A204.1 (cell line): ENCODE measurements around the gene GAS6.

Experiments used
- FAIRE-seq: peaks from 2 replicates; lab custom pipeline; 2012; peaks lifted over from hg19 to GRCh38; lab: Jason Lieb, UNC

Gene GAS6

GRCh38 chr13:113819731-113820715 lies 43.9 kb downstream of the GAS6 start:
- FAIRE-seq: no peak

DNA sequence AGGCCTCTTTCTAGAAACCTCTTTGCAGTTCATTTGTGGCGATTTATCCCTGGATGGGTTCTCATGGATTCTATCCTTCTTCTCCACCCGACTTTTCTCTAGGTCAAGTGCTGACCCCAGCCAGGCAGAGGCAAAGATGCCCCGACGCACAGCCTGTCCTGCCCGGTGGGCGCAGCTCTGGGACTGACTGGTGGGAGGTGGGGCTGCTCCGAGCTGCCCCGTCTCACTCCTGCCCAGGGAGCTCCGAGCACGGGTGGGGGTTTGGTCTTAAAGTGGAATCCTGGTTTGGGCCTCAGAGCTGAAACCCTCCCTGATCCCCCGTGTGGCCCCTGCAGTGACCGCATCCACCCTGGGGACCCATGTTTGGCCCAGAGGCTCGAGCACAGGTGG lies 44.5 kb downstream of the GAS6 start:
- FAIRE-seq: no peak

DNA sequence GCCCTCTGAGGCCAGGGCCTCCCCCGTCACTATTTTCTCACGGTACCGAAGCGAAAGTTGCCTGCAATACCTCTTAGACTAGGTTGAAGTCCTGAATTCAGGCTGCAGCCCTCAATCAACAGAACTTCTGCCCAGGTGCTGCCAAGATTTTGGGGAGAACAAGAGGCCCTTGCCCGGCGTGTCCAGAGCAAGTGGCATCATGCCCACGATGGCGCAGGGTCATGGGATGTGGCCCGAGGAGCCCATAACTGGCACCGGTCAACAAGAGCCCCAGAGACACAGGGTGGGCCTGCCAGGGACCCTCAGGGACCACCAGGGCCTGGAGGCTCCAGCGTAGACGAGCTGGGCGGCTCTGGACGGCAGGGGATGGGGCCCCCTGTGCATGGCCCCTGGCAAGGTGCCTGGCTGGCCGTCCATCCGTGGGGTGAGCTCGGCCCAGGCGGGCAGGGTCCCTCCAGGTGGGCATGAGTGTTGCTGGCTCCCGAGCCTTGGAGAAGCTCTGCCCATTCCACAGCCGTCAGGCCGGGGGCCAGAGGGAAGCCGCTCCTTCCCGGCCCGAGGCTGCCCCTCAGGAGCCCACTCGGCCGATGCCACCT lies 45.1 kb downstream of the GAS6 start:
- no peak for FAIRE-seq

DNA sequence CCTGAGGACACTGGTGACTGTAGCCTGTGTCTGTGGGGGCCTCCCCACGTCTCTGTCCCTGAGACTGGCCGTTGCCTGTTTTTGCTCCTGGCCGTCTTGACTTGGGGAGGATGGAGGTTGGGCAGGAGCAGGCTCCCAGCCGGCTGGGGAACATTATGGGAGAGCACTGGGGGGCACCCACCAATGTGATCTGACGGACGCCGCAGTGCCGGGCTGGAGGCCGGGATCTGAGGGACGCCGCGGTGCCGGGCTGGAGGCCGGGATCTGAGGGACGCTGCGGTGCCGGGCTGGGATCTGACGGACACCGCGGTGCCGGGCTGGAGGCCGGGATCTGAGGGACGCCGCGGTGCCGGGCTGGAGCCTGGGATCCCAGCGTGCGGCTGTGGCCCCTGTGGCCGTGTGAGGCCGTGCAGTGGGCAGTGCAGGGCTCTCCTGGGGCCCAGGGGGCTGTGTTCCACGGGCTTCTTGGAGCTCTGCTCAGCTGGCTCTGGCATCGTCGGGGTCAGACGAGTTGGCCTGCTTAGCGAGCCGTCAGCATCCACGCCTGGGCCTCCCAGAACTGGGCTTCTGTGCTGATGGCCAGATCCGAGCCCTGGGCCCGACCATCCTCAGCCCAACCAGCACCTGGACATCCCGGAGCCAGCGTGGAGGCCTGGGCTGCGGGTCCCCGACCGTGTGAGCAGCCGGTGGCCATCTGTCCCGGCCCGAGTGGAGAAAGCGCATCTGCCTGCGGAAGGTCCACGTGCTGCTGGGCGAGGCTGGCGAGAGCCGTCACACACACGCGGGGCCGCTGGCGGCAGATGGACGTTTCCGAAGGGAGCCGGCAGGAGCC lies 45.8 kb downstream of the GAS6 start:
- no peak for FAIRE-seq

- FAIRE-seq: no peak
These were observed 46.7 kb downstream of the GAS6 start for GRCh38 chr13:113816946-113817859.

- no peak for FAIRE-seq
These were observed 47.5 kb downstream of the GAS6 start for GRCh38 chr13:113816254-113816929.

DNA sequence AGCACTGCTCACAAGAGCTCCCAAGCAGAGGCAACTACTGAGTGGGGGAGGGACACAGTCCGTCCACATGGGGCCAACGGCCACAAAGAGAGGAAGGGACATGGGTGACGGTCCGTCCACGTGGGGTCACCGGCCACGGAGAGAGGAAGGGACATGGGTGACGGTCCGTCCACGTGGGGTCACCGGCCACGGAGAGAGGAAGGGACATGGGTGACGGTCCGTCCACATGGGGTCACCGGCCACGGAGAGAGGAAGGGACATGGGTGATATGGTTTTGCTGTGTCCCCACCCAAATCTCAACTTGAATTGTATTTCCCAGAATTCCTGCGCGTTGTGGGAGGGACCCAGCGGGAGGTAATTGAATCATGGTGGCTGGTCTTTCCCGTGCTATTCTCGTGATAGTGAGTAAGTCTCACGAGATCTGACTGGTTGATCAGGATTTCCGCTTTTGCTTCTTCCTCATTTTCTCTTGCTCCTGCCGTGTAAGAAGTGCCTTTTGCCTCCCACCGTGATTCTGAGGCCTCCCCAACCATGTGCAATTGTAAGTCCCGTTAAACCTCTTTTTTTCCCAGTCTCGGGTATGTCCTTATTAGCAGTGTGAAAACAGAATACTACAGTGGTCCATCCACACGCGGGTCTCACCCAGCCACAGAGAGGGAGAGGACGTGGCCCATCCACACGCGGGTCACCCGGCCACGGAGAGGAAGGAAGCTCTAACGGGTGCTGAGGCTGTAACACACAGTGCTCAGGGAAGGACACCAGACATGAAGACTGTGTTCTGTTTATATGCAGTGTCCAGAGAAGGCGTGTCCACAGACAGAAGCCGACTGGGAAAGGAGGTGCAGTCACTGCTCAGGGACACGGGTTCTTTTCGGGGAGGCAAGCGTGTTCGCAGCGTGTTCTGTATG lies 48.5 kb downstream of the GAS6 start:
- no peak for FAIRE-seq

- FAIRE-seq: no peak
These were observed 49.4 kb downstream of the GAS6 start for GRCh38 chr13:113814435-113814821.

- FAIRE-seq: no peak
These were observed 50.0 kb downstream of the GAS6 start for GRCh38 chr13:113813749-113814434.

GRCh38 chr13:113813070-113813748 lies 50.7 kb downstream of the GAS6 start:
- FAIRE-seq: no peak

GRCh38 chr13:113812178-113813040 lies 51.5 kb downstream of the GAS6 start:
- no peak for FAIRE-seq

DNA sequence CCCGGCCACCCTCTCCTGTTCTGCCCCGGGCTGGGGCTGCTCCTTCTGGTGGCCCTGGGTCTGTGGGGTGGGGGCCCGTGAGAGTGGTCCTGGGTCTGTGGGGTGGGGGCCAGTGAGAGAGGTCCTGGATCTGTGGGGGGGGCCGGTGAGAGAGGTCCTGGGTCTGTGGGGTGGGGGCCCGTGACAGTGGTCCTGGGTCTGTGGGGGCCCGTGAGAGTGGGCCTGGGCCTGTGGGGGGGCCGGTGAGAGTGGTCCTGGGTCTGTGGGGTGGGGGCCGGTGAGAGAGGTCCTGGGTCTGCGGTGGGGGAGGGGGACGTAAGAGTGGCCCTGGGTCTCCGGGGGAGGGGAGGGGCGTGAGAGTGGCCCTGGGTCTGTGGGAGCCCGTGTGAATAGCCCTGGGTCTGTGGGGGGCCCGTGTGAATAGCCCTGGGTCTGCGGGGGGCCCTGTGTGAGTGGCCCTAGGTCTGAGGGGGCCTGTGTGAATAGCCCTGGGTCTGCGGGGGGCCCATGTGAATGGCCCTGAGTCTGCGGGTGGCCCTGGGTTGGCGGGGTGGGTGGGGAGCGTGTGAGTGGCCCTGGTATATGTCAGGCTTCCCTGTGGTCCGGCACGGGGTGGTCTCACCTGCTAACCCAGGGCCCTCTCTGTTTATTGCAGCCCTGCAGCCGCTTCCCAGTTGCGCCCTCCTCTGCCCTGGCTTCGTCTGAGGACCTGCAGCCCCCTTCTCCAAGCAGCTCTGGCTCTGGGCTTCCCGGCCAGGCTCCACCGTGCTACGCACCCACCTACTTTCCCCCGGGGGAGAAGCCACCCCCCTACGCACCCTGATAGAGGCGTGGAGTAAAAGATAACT lies 52.6 kb downstream of the GAS6 start:
- FAIRE-seq: no peak

- FAIRE-seq: no peak
These were observed 53.2 kb downstream of the GAS6 start for GRCh38 chr13:113810640-113811039.

DNA sequence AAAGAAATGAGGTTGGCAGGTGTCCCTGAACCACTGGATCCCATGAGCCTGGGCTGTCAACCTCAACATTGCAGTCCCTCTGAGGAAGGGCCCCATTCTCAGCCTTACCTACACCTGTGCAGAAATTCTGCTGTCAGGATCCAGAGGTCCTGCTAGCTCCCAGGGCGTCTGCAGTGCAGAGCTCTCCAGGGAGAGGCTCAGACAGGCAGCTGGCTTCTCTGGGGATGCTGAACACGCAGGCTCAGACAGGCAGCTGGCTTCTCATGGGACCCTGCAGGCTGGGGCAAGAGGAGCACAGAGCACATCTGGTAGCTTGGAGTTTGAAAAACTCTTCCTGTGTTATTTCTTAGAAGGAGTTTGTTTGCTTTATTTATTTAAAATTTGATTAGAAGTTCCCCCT lies 53.9 kb downstream of the GAS6 start:
- no peak for FAIRE-seq

DNA sequence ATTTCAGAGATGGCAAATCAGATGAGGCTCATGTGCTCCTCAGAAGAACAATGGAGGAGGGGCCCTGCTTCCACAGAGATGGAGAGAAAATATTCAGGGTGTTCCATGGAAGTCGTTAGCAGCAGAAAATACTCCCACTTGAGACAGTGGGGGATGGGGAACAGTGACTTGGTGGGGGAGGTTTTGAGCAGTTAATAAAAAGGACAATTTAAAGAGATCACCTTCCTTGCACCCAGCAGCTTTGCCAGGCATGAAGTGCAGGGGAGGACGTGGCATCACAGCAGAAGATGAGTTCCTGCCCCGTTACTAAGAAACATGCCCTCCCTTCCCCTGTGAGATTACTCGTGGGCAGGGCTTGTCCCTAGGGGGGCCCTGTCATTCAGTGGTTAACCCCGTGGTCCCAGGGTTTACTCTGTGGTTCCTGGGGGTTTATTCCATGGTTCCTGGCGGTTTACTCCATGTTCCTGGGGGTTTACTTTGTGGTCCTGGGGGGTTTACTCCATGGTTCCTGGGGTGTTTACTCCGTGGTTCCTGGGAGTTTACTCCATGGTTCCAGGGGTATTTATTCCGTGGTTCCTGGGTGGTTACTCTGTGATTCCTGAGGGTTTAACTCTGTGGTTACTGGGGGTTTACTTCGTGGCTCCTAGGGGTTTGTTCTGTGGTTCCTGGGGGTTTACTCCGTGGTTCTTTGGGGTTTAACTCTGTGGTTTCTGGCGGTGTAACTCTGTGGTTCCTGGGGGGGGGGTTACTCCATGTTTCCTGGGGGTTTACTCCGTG lies 55.6 kb downstream of the GAS6 start:
- no peak for FAIRE-seq

DNA sequence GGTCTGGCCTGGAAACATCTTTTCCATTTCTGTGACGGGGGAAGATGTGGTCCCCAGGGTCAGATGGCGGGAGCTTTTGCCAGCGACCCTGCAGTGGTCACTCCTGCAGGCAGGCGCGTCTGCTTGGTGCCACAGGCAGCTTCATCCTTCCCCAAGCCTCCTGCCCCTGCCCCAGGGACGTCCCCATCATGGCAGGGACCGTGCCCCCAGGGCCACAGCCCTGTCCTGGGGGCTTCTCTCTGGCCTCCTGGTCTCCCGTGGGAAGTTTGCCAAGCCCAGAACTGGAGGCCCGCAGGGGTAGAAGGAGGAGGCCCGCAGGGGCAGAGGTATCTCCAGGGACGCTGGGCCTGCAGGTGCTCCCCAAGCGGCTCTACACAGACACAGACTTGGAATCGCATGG lies 57.4 kb downstream of the GAS6 start:
- no peak for FAIRE-seq
